NCI-H2081 treated with DMSO at 0.1 percent for 48 hours (cell line): ENCODE data around the gene EYS.

Experiments used
- DNase-seq: peaks from one replicate; lab custom pipeline; 2025; lab: John Stamatoyannopoulos, UW

The EYS gene

GRCh38 chr6:64955435-64955848, 751.6 kb downstream of the EYS start:
- DNase-seq = no peak

- DNase-seq = no peak
Observed at GRCh38 chr6:64949257-64949656, 757.8 kb downstream of the EYS start.

GRCh38 chr6:64948261-64948660, 758.8 kb downstream of the EYS start:
- DNase-seq = no peak

GRCh38 chr6:64945450-64945849, 761.6 kb downstream of the EYS start:
- DNase-seq = no peak

- no peak for DNase-seq
Observed at GRCh38 chr6:64932486-64932885, 774.5 kb downstream of the EYS start.

- DNase-seq = no peak
Observed at GRCh38 chr6:64930681-64931080, 776.3 kb downstream of the EYS start.

- DNase-seq = no peak
Observed at GRCh38 chr6:64926051-64926450, 781.0 kb downstream of the EYS start.

- no peak for DNase-seq
Observed at GRCh38 chr6:64920257-64920656, 786.8 kb downstream of the EYS start.

GRCh38 chr6:64914124-64914523, 792.9 kb downstream of the EYS start:
- no peak for DNase-seq

- no peak for DNase-seq
Observed at GRCh38 chr6:64912966-64913365, 794.1 kb downstream of the EYS start.

GRCh38 chr6:64908104-64908503, 798.9 kb downstream of the EYS start:
- DNase-seq = no peak

- no peak for DNase-seq
Observed at GRCh38 chr6:64904616-64905015, 802.4 kb downstream of the EYS start.

- DNase-seq = no peak
Observed at GRCh38 chr6:64902596-64902995, 804.4 kb downstream of the EYS start.

GRCh38 chr6:64896939-64897338, 810.1 kb downstream of the EYS start:
- DNase-seq = no peak

GRCh38 chr6:64895945-64896344, 811.1 kb downstream of the EYS start:
- no peak for DNase-seq

- DNase-seq = no peak
Observed at GRCh38 chr6:64890609-64891008, 816.4 kb downstream of the EYS start.

GRCh38 chr6:64889144-64889543, 817.9 kb downstream of the EYS start:
- no peak for DNase-seq

- DNase-seq = no peak
Observed at GRCh38 chr6:64874776-64875175, 832.2 kb downstream of the EYS start.

- DNase-seq = no peak
Observed at GRCh38 chr6:64872633-64873032, 834.4 kb downstream of the EYS start.

GRCh38 chr6:64861039-64861651, 845.9 kb downstream of the EYS start:
- DNase-seq = no peak

- no peak for DNase-seq
Observed at GRCh38 chr6:64860203-64860602, 846.8 kb downstream of the EYS start.

GRCh38 chr6:64850121-64850520, 856.9 kb downstream of the EYS start:
- DNase-seq = no peak

GRCh38 chr6:64848467-64848866, 858.6 kb downstream of the EYS start:
- DNase-seq = no peak

- no peak for DNase-seq
Observed at GRCh38 chr6:64847396-64847795, 859.6 kb downstream of the EYS start.

- DNase-seq = peak; percentile 52
Observed at GRCh38 chr6:64838726-64839125, 868.3 kb downstream of the EYS start.
